SJSA1 (cell line): ENCODE results near the gene KCNQ1. TPM values are rescaled to one million over a fixed set of nuclear protein-coding genes. Genes with fewer than 3 reads are reported as not detected.

Source experiments
- DNase-seq, 2 experiments: peaks; one replicate each; pipeline ENCODE4 v3.0.0-alpha.2; 2015 to 2020; ENCODE audit warnings: low spot score in 2 of 2, low read depth in 1 of 2
- H3K27ac ChIP-seq: fragments of 250-450 bp; sonication (Bioruptor Pico); 2 replicates; pipeline ENCODE4 v1.5.1; 2020; ENCODE audit warnings: mild to moderate bottlenecking, moderate library complexity
- H3K27me3 ChIP-seq: fragments of 250-450 bp; sonication (Bioruptor Pico); replicated peaks from 2 replicates; pipeline ENCODE4 v1.5.1; 2020; ENCODE audit warnings: mild to moderate bottlenecking, moderate library complexity
- H3K36me3 ChIP-seq: fragments of 250-450 bp; sonication (Bioruptor Pico); 2 replicates; pipeline ENCODE4 v1.5.1; 2020; ENCODE audit warnings: mild to moderate bottlenecking
- H3K4me1 ChIP-seq: fragments of 250-450 bp; sonication (Bioruptor Pico); replicated peaks from 2 replicates; pipeline ENCODE4 v1.6.1; 2021; ENCODE audit warnings: mild to moderate bottlenecking
- H3K4me3 ChIP-seq: fragments of 250-450 bp; sonication (Bioruptor Pico); 2 replicates; pipeline ENCODE4 v1.5.1; 2020; ENCODE audit warnings: mild to moderate bottlenecking
- H3K9me3 ChIP-seq: fragments of 250-450 bp; sonication (Bioruptor Pico); replicated peaks from 2 replicates; pipeline ENCODE4 v1.5.1; 2020; ENCODE audit warnings: mild to moderate bottlenecking
- total RNA-seq: library from RNA; depleted of rRNA; stranded (reverse); fragments of >200 nt; shearing (Covaris generic); gene quantifications from 2 replicates; pipeline ENCODE4 v1.2.3, GENCODE V29; 2014

The KCNQ1 gene
- total RNA-seq, 1 experiment from 2014 or later = not detected

GRCh38 chr11:2769409-2770095 is 324.7 kb downstream of the KCNQ1 start:
- Histone ChIP-seq H3K27me3 (0 out of 2 replicates have a peak, but pooled peaks cover 3% of the 10 kb centered on the region), H3K36me3 (no peaks in the 10 kb centered on the region), H3K4me1 (peaks cover 30% of the 10 kb centered on the region), H3K4me3 (no peak overlapping the region), H3K9me3 (no peaks in the 10 kb centered on the region), H3K27ac (no peak overlapping the region)
- peak in 1 of 2 experiments; percentile 44 for DNase-seq

GRCh38 chr11:2770096-2770751 is 325.4 kb downstream of the KCNQ1 start:
- H3K4me3 ChIP-seq = no peak overlapping the region
- H3K4me1 ChIP-seq = peaks cover 30% of the 10 kb centered on the region
- peak in 1 of 2 experiments; percentile 45 for DNase-seq
- H3K27ac ChIP-seq = no peak overlapping the region
- no peaks in the 10 kb centered on the region for H3K36me3 ChIP-seq
- H3K27me3 ChIP-seq = no peaks in the 10 kb centered on the region
- no peaks in the 10 kb centered on the region for H3K9me3 ChIP-seq

GRCh38 chr11:2770761-2771301 is 326.0 kb downstream of the KCNQ1 start:
- no peak overlapping the region for H3K27ac ChIP-seq
- no peak overlapping the region for H3K4me3 ChIP-seq
- no peaks in the 10 kb centered on the region for H3K36me3 ChIP-seq

GRCh38 chr11:2771758-2772466 is 327.1 kb downstream of the KCNQ1 start:
- no peak overlapping the region for H3K27ac ChIP-seq
- H3K36me3 ChIP-seq = no peaks in the 10 kb centered on the region
- H3K4me3 ChIP-seq = no peak overlapping the region
- H3K4me1 ChIP-seq = peaks cover 30% of the 10 kb centered on the region
- DNase-seq = peak in 1 of 2 experiments; percentile 46
- H3K27me3 ChIP-seq = no peaks in the 10 kb centered on the region
- no peaks in the 10 kb centered on the region for H3K9me3 ChIP-seq

More at GRCh38 chr11:2770761-2771301, 326.0 kb downstream of the KCNQ1 start:
- peak in 1 of 2 experiments; percentile 44 for DNase-seq
- peaks cover 30% of the 10 kb centered on the region for H3K4me1 ChIP-seq
- H3K27me3 ChIP-seq = no peaks in the 10 kb centered on the region
- H3K9me3 ChIP-seq = no peaks in the 10 kb centered on the region

- no peaks in the 10 kb centered on the region for H3K36me3 ChIP-seq
- H3K27ac ChIP-seq = no peak overlapping the region
- H3K4me3 ChIP-seq = no peak overlapping the region
- peaks cover 34% of the 10 kb centered on the region for H3K4me1 ChIP-seq
- DNase-seq = peak; percentile 34 to 63
- H3K27me3 ChIP-seq = no peaks in the 10 kb centered on the region
- H3K9me3 ChIP-seq = no peaks in the 10 kb centered on the region
Measured at GRCh38 chr11:2772544-2773031, 327.8 kb downstream of the KCNQ1 start.

- DNase-seq = peak in 1 of 2 experiments; percentile 42
- Histone ChIP-seq H3K27ac (no peak overlapping the region), H3K36me3 (no peaks in the 10 kb centered on the region), H3K9me3 (no peaks in the 10 kb centered on the region), H3K4me1 (peaks cover 38% of the 10 kb centered on the region), H3K27me3 (no peaks in the 10 kb centered on the region), H3K4me3 (no peak overlapping the region)
Measured at GRCh38 chr11:2774173-2775082, 329.6 kb downstream of the KCNQ1 start.

GRCh38 chr11:2775083-2775625 is 330.3 kb downstream of the KCNQ1 start:
- no peak overlapping the region for H3K27ac ChIP-seq
- DNase-seq = peak in 1 of 2 experiments; percentile 46
- H3K4me1 ChIP-seq = peaks cover 30% of the 10 kb centered on the region
- no peak overlapping the region for H3K4me3 ChIP-seq
- no peaks in the 10 kb centered on the region for H3K9me3 ChIP-seq
- H3K36me3 ChIP-seq = no peaks in the 10 kb centered on the region
- no peaks in the 10 kb centered on the region for H3K27me3 ChIP-seq

- no peaks in the 10 kb centered on the region for H3K9me3 ChIP-seq
- H3K27me3 ChIP-seq = no peaks in the 10 kb centered on the region
- H3K27ac ChIP-seq = no peak overlapping the region
Measured at GRCh38 chr11:2775626-2776350, 331.0 kb downstream of the KCNQ1 start.

GRCh38 chr11:2776351-2777061 is 331.7 kb downstream of the KCNQ1 start:
- Histone ChIP-seq H3K27ac (no peak overlapping the region), H3K27me3 (no peaks in the 10 kb centered on the region), H3K4me1 (peaks cover 24% of the 10 kb centered on the region), H3K9me3 (no peaks in the 10 kb centered on the region), H3K36me3 (no peaks in the 10 kb centered on the region), H3K4me3 (no peak overlapping the region)
- peak in 1 of 2 experiments; percentile 43 for DNase-seq

More at GRCh38 chr11:2775626-2776350, 331.0 kb downstream of the KCNQ1 start:
- Histone ChIP-seq H3K4me3 (no peak overlapping the region), H3K4me1 (peaks cover 24% of the 10 kb centered on the region), H3K36me3 (no peaks in the 10 kb centered on the region)
- DNase-seq = peak in 1 of 2 experiments; percentile 50

- no peaks in the 10 kb centered on the region for H3K9me3 ChIP-seq
- peaks cover 24% of the 10 kb centered on the region for H3K4me1 ChIP-seq
- H3K27ac ChIP-seq = no peak overlapping the region
- no peak overlapping the region for H3K4me3 ChIP-seq
- no peaks in the 10 kb centered on the region for H3K27me3 ChIP-seq
- DNase-seq = peak in 1 of 2 experiments; percentile 65
- H3K36me3 ChIP-seq = no peaks in the 10 kb centered on the region
Measured at GRCh38 chr11:2777386-2777785, 332.6 kb downstream of the KCNQ1 start.

- Histone ChIP-seq H3K27ac (no peak overlapping the region), H3K4me3 (no peak overlapping the region), H3K4me1 (peaks cover 17% of the 10 kb centered on the region), H3K36me3 (no peaks in the 10 kb centered on the region), H3K27me3 (no peaks in the 10 kb centered on the region), H3K9me3 (no peaks in the 10 kb centered on the region)
- peak in 1 of 2 experiments; percentile 47 for DNase-seq
Measured at GRCh38 chr11:2777871-2778629, 333.2 kb downstream of the KCNQ1 start.
